Stimulated activated naive CD4-positive, alpha-beta T cell (primary cell): ENCODE data around the gene RFK.
"Not testable (repeated sequence)": the region's sequence is repeated elsewhere in the genome, so short reads cannot be mapped to it uniquely, and the experiment has no call there.

Experiments used
- DNase-seq, 6 experiments: peaks; one replicate each; lab custom pipeline; 2025; lab: John Stamatoyannopoulos, UW

RFK gene

DNA sequence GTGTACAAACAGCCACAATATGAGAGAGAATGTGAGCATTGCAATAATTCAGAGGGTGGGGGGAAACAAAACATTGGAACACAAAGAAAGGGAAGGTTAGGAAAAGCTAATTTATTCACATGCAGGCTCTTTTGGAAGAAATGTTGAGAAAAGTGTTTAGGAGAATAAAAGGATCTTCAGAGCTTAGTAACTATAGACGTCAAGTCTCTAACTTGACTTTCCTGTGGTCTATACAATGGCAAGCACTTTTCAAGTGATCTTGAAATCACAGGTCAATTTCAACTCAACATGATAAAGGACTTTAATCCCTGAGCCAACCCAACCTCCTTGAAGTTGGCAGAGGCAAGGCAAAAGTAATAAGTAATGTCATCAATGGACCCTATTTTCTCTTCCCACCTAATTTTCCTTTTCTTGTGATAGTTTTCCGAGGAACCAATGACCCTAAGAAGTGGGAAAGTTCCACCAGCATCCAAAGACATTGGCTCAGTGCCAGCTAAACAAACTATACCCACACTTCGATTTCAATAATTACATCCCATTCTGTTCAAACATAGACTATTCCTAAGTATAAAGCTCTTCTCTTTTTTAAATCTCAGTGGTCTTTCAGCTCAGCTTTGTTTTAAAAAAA is 23.7 kb downstream of the RFK start:
- no peak for DNase-seq

- DNase-seq = no peak
These were observed 24.6 kb downstream of the RFK start for GRCh38 chr9:76369583-76369982.

GRCh38 chr9:76366275-76366674 is 28.0 kb downstream of the RFK start:
- DNase-seq = no peak

DNA sequence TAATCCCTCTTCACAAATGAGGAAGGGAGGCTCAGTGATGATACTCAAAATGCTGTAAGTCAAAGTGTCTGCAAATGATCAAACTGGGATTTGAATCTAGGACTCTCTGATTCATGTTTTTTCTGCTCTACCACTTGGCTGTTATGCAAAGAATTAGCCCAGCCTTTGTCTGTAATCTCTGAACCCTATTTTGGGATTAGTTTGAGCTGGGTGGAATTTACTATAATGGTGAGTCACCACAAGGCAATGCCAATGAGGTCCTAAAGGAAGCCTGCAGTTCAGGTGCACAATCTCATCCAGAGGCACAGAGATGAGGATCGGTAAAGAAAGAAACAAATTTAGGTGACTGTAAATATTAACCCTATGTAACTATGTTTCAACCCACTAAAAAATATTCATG is 29.2 kb downstream of the RFK start:
- no peak for DNase-seq

GRCh38 chr9:76363032-76363395 is 31.2 kb downstream of the RFK start:
- DNase-seq = no peak

DNA sequence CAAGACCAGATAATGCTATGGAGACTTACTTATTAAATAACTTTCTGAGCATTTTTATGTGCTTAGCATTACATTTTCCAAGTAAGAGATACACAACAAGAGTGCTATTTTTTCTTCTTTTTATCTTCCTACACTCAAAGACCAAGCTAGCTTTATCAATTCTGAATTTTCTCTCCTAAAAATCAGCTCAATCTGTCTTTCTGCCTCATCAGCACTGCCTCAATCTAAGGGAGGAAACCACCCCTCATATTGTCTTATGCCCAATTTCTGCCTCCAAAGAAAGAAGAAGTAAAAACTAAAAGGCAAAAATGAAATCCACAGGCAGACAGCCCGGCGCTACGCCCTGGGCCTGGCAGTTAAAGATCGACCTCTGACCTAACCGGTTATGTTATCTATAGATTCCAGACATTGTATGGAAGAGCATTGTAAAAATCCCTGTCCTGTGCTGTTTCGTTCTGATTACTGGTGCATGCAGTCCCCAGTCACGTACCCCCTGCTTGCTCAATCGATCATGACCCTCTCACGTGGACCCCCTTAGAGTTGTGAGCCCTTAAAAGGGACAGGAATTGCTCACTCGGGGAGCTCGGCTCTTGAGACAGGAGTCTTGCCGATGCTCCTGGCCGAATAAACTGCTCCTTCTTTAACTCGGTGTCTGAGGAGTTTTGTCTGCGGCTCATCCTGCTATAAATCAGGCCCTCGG is 31.7 kb downstream of the RFK start:
- DNase-seq = not testable (repeated sequence)

DNA sequence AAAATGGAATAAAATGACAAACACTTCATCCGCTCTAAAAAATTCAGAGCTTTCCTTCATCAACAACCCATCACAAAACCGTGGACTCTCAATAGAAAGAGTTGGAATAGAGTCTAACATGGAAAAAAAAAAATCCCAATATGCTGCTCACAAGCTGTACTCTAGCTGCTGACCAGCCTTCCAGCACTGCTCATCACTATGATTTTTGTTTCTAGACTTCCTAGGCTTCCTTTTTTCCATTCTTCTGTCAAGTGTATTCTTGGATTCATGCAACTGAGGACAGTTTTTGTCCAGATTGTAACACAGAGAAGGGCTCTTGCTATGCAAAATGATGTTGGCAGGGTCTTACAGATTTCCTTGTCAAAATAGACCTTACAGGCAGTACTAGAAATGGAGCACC is 34.5 kb downstream of the RFK start:
- DNase-seq = no peak

DNA sequence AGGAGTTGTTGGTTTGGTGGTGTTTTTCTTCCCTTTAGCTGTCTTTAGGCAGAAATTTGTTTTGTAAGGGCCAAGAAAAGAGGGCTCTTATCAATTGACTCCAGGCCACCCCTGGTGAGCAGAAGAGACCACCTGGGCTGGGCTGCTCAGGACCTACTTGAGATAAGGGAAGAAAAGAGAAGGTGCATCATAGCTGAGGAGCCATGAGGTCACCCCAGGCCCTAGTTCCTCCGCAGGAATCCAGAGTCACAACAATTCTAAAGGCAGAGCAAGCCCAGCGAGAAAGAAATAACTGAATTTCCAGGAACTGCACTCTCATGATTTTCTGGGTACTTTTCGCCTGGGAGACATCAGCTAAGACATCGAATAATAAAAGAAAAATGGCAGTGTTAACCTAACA is 34.9 kb downstream of the RFK start:
- DNase-seq = no peak

DNA sequence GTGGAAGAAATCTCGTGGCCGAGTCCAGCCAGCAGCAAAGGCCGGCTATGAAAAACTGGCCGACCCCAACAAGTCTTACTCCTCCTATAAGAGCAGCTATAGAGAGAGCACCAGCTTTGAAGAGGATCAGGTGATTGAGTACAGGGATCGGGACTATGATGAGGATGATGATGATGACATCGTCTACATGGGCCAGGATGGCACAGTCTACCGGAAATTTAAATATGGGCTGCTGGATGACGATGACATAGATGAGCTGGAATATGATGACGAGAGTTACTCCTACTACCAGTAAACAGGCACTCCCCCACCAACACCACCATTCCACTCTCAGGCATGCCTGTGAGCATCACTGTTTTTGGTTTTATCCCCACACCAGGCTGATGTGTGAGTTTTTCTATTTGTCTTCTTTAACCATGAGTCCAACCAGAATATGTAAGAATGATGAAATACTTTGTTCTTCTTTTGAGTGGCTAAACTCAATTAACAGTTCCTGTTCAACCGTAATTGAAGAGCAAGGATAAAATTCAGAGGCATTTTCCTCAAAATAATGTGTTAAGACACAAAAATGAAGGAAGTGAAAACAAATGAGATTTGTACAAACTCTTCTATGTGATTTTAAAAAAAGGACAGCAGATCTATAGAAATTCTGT is 35.5 kb downstream of the RFK start:
- DNase-seq = no peak

- no peak for DNase-seq
These were observed 36.7 kb downstream of the RFK start for GRCh38 chr9:76357555-76357954.

GRCh38 chr9:76355886-76356285 is 38.3 kb downstream of the RFK start:
- no peak for DNase-seq

GRCh38 chr9:76354221-76354620 is 40.0 kb downstream of the RFK start:
- DNase-seq = no peak

GRCh38 chr9:76353280-76353679 is 40.9 kb downstream of the RFK start:
- no peak for DNase-seq

- no peak for DNase-seq
These were observed 42.1 kb downstream of the RFK start for GRCh38 chr9:76352026-76352620.

DNA sequence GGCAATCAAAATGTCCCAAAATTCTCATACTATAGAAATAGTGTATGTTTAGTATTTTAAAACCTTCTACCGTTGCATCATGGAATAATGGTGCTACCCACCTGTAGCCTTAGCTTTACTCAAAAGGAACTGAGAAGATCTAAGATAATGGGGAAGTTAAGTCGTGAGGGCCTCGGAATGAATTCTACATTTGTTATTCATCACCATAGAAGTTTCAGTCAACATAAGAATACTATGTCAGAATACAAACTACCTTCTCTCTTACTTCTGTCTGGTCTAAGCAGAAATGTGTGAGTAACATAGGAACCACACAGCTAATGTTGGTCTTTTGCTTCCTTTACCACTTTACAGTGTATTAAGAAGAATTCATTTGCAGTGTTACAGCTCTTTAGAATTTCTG is 43.2 kb downstream of the RFK start:
- no peak for DNase-seq

GRCh38 chr9:76349865-76350264 is 44.4 kb downstream of the RFK start:
- no peak for DNase-seq

- no peak for DNase-seq
These were observed 51.4 kb downstream of the RFK start for GRCh38 chr9:76342858-76343257.

- no peak for DNase-seq
These were observed 52.0 kb downstream of the RFK start for GRCh38 chr9:76342201-76342600.

DNA sequence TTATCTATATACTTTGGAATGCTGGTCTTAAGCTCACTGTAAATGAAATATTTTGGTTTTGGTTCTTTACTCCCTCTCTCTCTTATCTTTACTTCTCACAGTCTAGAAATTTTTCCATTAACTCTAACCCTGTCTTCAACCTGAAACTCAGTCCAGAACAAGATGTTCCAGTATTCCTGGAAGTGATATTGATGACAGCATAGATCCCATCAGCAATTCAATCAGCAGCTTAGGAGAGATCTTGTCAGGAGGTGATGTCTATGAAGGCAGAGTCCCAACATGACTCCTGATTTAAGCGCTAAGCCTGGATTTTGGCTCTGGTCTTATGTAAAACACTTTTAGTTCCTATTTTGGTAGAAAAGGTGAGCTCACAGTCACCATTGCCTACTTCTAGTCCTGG is 52.6 kb downstream of the RFK start:
- no peak for DNase-seq

DNA sequence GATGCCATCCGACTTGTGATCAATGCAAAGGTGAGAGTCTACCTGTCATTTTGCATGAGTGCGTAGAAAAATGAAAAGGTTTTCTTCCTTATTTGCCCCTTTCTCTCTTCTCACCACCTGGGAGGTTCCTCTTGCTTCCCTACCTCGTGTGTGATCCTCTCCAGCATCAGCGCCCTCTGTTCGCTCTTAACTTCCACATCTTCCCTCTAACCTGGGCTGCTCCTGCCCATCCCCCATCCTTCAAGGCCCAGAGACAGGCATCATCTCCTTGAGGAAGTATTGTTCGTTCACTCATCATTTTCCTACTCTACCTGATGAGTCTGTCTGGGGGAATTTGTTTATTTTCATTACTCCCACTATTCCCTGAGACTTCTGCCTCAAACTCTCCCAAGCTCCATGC is 55.8 kb downstream of the RFK start:
- no peak for DNase-seq

GRCh38 chr9:76336027-76336426 is 58.2 kb downstream of the RFK start:
- DNase-seq = no peak
